CD1c-positive myeloid dendritic cell (primary cell): ENCODE measurements around the gene CFAP47.
"Not testable (repeated sequence)": the region's sequence is repeated elsewhere in the genome, so short reads cannot be mapped to it uniquely, and the experiment has no call there.

Experiments used
- DNase-seq: peaks from one replicate; pipeline ENCODE4 v3.0.0-alpha.2; 2016; ENCODE audit errors: extremely low spot score

The CFAP47 gene

GRCh38 chrX:36218801-36219200 is 299.3 kb downstream of the CFAP47 start:
- no peak for DNase-seq

GRCh38 chrX:36234840-36235528 is 315.4 kb downstream of the CFAP47 start:
- DNase-seq = not testable (repeated sequence)

- DNase-seq = no peak
Measured at GRCh38 chrX:36241397-36241796, 321.9 kb downstream of the CFAP47 start.

GRCh38 chrX:36266155-36266554 is 346.6 kb downstream of the CFAP47 start:
- DNase-seq = no peak

DNA sequence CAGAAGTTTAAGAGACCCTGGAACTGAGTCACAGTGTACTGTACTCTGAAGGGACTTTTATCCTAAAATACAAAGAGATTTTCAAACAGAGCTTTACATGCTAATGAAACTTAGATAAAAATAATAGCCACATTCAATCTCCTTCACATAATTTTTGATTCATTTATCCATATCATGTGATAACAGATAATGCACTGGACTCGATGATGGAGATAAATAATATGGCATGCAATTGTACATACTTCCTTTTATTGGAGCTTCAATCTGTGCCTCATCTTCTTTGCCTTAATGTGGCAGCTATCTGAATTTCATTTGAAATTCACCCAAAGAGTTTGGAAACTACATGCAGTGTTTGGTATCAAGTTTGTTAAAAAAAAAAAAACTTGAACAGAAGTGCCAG is 390.6 kb downstream of the CFAP47 start:
- no peak for DNase-seq

DNA sequence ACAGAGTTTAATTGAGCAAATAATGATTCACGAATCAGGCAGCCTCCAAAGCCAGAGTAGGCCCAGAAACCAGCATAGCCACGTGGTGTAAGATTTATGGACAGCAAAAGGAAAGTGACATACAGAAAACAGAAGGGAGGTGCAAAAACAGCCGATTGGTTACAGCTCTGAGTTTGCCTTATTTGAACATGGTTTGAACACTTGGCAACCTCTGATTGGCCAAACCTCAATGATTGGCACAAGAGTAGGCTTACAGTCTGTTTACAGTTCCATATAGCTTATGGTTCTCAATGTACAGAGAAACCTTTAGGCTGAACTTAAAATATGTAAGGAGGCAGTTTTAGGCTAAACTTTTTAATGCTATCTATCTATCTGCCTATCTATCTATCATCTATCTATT is 394.8 kb downstream of the CFAP47 start:
- no peak for DNase-seq

DNA sequence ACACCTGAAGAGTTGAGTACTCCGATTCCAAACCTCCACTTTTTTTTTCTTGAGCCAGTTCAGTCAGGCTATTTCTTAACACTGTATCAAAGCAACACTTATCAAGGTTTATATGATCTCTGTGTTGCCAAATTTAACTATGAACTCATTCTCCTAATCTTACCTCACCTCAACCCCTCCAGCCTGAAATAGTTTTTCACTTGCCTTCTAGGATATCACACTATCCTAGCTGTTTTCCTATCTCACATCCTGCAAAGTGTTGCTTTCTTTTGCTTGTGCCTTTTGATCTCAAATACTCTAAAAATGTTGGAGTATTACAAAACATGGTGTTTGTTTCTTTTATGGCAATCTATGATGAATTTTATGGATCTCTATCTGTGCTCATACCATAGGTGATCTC is 415.0 kb downstream of the CFAP47 start:
- DNase-seq = no peak

DNA sequence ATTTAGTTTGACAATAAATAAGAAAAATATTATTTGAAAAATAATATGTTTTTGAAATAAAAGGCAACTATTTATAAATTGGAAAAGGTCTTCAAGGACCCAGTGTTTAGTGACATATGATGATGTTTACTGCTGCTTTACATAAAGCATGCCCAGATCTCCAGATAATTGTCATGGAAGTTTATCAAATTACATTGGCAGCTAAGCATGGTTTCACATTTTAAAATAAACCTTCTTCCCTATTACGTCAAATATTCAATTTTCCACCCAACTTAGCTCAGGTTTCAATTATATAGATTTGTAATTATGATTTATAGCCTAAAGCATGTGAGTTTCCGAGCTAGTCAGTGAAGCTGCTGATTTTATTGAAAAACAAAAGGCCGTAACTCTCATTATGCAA is 417.2 kb downstream of the CFAP47 start:
- no peak for DNase-seq

DNA sequence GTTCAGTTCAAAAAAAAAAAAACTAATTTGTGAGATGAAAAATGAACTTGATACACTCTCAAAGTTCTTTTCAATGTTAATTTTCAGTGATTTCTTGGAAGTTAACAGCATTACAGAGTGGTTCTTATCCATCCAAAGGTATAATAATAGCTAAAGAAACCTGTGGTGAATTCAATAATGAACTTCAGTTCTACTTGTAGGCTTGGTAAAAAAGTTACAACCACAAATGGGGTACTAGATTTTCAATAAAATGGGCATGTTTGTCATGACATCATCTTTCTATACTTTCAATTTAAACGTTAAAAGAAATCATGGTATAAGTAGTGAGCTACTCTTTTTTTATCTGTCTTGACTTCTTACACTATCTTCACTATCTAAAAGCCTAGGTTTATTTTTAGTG is 424.8 kb downstream of the CFAP47 start:
- no peak for DNase-seq

DNA sequence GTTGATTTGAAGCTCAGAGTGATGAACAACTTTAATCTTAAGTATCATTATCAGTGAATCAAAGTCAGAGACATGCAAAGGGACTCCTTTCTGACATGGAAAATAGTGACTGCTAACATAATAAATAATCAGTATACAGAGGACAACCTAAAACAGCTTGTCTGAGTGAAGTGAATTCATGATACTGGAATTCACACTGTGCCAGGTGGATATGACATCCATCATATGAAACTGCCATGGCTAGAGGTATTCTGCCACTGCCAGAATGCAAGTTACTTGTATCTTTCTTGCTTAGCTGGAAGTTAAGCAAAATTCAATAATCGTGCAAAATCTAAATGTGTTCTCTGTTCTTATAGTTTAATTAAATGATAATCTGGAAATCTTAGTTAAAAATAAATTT is 429.0 kb downstream of the CFAP47 start:
- DNase-seq = no peak

- no peak for DNase-seq
Measured at GRCh38 chrX:36357855-36358254, 438.3 kb downstream of the CFAP47 start.

GRCh38 chrX:36364262-36364661 is 444.7 kb downstream of the CFAP47 start:
- DNase-seq = no peak

DNA sequence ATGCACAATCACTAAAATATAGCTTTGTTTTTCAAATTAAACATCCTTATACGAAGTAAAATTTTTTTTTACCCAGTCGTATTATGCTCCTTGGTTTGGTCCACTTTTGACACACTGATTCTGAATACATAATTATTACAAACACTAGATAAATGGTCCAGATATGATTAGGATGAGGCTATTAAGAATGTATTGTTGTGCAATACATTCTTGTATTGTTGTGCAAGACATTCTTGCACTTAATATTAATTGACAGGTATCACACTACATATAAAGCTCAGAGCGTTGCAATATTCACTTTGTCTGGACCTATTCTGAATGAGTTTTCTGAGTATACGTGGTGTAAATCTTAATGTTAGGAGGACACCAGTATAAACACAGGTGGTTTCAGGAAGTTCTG is 464.0 kb downstream of the CFAP47 start:
- DNase-seq = no peak

DNA sequence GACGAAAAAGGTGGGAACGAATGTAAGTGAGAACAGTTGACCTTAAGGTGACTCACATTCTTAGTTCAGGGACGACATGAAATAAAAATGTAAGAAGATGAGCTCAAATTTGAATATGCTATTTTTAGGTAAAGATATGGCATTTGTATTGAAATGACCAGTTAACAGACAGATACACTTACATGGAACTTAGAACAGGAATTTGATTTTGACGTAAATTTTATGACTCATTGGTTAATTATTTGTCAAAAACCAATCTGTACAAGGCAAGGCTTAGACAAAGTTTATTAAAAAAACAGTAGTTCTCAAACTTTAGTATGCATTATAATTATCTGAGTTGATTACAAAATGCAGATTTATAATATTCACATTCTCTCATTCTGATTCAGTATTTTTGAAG is 469.4 kb downstream of the CFAP47 start:
- no peak for DNase-seq

DNA sequence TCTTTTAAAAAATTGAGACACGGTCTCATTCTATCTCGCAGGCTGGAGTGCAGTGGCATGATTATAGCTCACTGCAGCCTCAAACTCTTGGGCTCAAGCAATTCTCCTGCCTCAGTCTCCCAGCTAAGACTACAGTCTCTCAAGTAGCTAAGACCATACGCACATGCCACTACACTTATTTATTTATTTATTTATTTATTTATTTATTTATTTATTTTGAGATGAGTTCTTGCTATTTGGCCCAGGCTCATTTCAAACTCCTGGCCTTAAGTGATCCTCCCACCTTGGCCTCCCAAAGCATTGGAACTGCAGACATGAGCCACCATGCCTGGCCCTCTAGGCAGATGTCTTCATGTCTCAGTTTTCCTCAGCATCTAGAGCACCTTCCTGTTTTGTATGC is 482.2 kb downstream of the CFAP47 start:
- DNase-seq = no peak

DNA sequence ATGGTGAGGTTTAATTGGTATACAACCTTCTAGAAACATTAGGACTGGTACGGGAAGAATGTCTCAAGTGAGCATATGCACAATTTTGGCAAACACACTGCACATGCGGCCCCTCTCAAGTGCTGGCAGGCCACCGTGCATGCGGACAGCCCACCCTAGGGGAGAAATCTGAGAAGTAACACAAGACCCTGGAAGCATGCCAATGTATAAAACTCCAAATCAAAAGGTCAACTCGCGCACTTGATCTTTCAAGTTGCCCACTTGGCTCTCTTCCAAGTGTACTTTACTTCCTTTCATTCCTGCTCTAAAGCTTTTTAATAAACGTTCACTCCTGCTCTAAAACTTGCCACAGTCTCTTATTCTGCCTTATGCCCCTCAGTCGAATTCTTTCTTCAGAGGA is 488.3 kb downstream of the CFAP47 start:
- DNase-seq = no peak

DNA sequence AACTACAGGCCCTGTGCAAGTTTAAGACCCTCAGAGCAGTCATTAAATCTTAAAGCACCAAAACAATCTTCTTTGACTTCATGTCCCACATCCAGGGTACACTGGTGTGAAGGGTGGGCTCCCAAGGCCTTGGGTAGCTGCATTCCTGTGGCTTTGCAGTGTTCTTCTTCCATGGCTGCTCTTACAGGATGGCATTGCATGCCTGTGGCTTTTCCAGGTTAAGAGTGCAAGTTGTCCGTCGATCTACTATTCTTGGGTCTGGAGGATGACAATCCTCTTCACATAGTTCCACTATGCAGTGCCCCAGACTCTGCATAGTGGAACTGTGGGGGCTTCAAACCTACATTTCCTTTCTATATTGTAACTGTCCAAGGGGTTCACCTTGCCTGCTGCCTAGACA is 494.5 kb downstream of the CFAP47 start:
- no peak for DNase-seq

- DNase-seq = no peak
Measured at GRCh38 chrX:36422368-36422767, 502.8 kb downstream of the CFAP47 start.

DNA sequence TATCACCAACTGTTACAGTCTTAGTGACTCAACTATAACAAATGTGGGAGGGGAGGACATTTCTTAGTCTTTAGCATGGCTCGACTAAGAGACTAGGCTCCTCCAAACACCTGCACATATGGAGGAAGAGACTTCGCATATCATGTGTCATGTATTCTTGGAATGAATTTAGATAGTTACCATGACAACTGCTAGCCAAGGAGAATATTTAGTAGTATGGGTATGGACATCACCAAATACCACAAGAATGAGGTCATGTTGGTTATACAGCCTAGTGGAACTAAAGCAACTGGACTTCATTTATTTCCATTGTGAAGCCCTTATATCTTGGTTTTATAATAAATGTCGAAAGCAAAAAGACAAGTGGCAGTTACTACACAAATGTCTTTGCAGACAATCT is 512.3 kb downstream of the CFAP47 start:
- no peak for DNase-seq

DNA sequence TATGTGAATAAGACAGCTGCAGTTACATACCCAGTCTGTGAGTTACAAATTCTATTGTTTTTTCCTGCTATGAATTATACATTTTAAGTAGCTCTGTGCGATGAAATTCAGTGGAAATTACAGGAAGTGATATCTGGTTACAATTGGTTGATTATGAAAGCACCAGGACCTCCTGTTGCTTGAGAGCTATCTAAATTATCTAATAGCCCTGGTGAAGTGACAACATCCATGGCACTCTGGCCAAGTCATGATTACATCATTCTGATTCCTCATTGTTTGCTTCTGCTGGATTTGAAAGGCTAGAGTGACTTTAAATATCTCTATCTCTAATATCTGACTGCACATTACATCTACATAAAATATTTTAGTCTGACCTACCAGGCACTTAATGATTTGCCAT is 515.0 kb downstream of the CFAP47 start:
- no peak for DNase-seq
